WTC11 (cell line): ENCODE data around the gene MRNIP. TPM values are rescaled to one million over a fixed set of nuclear protein-coding genes. Genes with fewer than 3 reads are reported as not detected.

Experiments
- ATAC-seq: fragments of 200-7000 bp; cut with Tn5 transposase; 2 replicates; pipeline ENCODE4 v1.10.0; 2021; ENCODE audit warnings: mild to moderate bottlenecking, moderate library complexity
- CTCF ChIA-PET: fragments of 300-600 bp; sonication (Branson Sonifier 250); formaldehyde crosslinking; loops from one replicate; lab custom pipeline; 2021; ENCODE audit warnings: antibody characterized with exemption; lab: Charles Lee
- POLR2A ChIA-PET: fragments of 350-600 bp; sonication (Branson Sonifier 250); formaldehyde crosslinking; loops from one replicate; lab custom pipeline; 2021; ENCODE audit warnings: antibody characterized with exemption; lab: Charles Lee
- DNase-seq: peaks from one replicate; pipeline ENCODE4 v3.0.0; 2021; ENCODE audit warnings: low spot score
- H3K27ac Mint-ChIP-seq: 2 replicates; pipeline ENCODE4 v1.8.0; 2021; ENCODE audit warnings: mixed read lengths
- H3K27me3 Mint-ChIP-seq: 2 replicates; pipeline ENCODE4 v1.8.0; 2021; ENCODE audit warnings: low read depth, mild to moderate bottlenecking, moderate library complexity, mixed read lengths
- H3K36me3 Mint-ChIP-seq: 2 replicates; pipeline ENCODE4 v1.8.0; 2021; ENCODE audit warnings: mixed read lengths
- H3K4me1 Mint-ChIP-seq: 2 replicates; pipeline ENCODE4 v1.8.0; 2022; ENCODE audit warnings: mixed read lengths
- H3K4me3 Mint-ChIP-seq: 2 replicates; pipeline ENCODE4 v1.8.0; 2021; ENCODE audit warnings: mild to moderate bottlenecking, moderate library complexity, mixed read lengths
- H3K9me3 Mint-ChIP-seq: 2 replicates; pipeline ENCODE4 v1.8.0; 2021; ENCODE audit warnings: mixed read lengths
- ARID4B ChIP-seq: sonication (generic); formaldehyde crosslinking; IDR thresholded peaks from 2 replicates; pipeline ENCODE4 v1.8.0; 2023; ENCODE audit warnings: missing genetic modification reagents, mild to moderate bottlenecking, borderline replicate concordance
- CREM ChIP-seq: sonication (generic); formaldehyde crosslinking; IDR thresholded peaks from 2 replicates; pipeline ENCODE4 v1.8.1; 2022; ENCODE audit warnings: mild to moderate bottlenecking, missing genetic modification reagents, moderate library complexity
- E2F1 ChIP-seq: sonication (generic); formaldehyde crosslinking; IDR thresholded peaks from 2 replicates; pipeline ENCODE4 v1.8.0; 2022; ENCODE audit warnings: mild to moderate bottlenecking, missing genetic modification reagents
- ERG ChIP-seq: fragments of 250-450 bp; sonication (Bioruptor Pico); IDR thresholded peaks from 2 replicates; pipeline ENCODE4 v1.8.0; 2021; ENCODE audit warnings: mild to moderate bottlenecking
- NFATC4 ChIP-seq: fragments of 250-450 bp; sonication (Bioruptor Pico); IDR thresholded peaks from 2 replicates; pipeline ENCODE4 v1.9.0; 2021; ENCODE audit warnings: mild to moderate bottlenecking
- PRRX2 ChIP-seq: fragments of 250-450 bp; sonication (Bioruptor Pico); IDR thresholded peaks from 2 replicates; pipeline ENCODE4 v1.8.0; 2021; ENCODE audit warnings: mild to moderate bottlenecking
- RORB ChIP-seq: fragments of 250-450 bp; sonication (Bioruptor Pico); IDR thresholded peaks from 2 replicates; pipeline ENCODE4 v1.9.0; 2021; ENCODE audit warnings: mild to moderate bottlenecking
- SMAD3 ChIP-seq: sonication (generic); formaldehyde crosslinking; IDR thresholded peaks from 2 replicates; pipeline ENCODE4 v1.8.0; 2022; ENCODE audit warnings: missing genetic modification reagents, mild to moderate bottlenecking, borderline replicate concordance
- TP53 ChIP-seq: sonication (generic); formaldehyde crosslinking; IDR thresholded peaks from 2 replicates; pipeline ENCODE4 v1.8.1; 2023; ENCODE audit warnings: mild to moderate bottlenecking, missing genetic modification reagents
- ZNF138 ChIP-seq: sonication (generic); formaldehyde crosslinking; conservative IDR thresholded peaks from 2 replicates; pipeline ENCODE4 v1.8.1; 2022; ENCODE audit warnings: mild to moderate bottlenecking, moderate library complexity, missing genetic modification reagents
- ZNF425 ChIP-seq: fragments of 250-450 bp; sonication (Bioruptor Pico); conservative IDR thresholded peaks from 2 replicates; pipeline ENCODE4 v1.9.0; 2021; ENCODE audit warnings: mild to moderate bottlenecking
- total RNA-seq: library from RNA; stranded (reverse); gene quantifications from 3 replicates; pipeline ENCODE4 v1.2.3, GENCODE V29; 2021
- TF ChIP-seq, protein P1 (sequence below): fragments of 250-450 bp; sonication (Bioruptor Pico); IDR thresholded peaks from 2 replicates; pipeline ENCODE4 v1.9.0; 2021; ENCODE audit warnings: mild to moderate bottlenecking
- TF ChIP-seq, protein P2 (sequence below): fragments of 250-450 bp; sonication (Bioruptor Pico); IDR thresholded peaks from 2 replicates; pipeline ENCODE4 v1.9.0; 2021; ENCODE audit warnings: mild to moderate bottlenecking
- TF ChIP-seq, protein P3 (sequence below): sonication (generic); formaldehyde crosslinking; conservative IDR thresholded peaks from 2 replicates; pipeline ENCODE4 v1.8.1; 2023; ENCODE audit warnings: mild to moderate bottlenecking, low read depth, missing genetic modification reagents, moderate library complexity
- TF ChIP-seq, protein P4 (sequence below): sonication (generic); formaldehyde crosslinking; IDR thresholded peaks from 2 replicates; pipeline ENCODE4 v1.8.1; 2022; ENCODE audit warnings: low read depth, missing genetic modification reagents, borderline replicate concordance

The MRNIP gene
- total RNA-seq, 1 experiment from 2014 or later = 42.0 TPM

DNA sequence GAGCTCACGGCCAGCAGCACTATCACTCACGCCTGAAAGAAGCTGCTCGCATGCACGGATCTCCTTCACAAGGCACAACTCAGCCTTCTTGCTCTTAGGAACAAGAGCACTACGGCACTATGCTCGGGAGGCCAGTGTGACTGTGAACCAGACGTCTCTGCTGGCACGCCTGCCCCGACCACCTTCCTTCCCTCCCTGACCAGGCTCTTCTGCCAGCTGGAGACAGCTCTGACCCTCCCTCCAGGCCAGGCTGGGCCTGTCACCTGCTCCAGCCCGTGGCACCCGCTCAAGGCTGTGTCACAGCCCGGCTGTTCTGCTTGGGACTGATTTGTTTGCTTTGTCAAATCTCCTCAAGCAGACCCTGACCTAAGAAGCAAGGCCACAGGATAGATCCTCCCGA is 42.1 kb upstream of the MRNIP start:
- ChIA-PET POLR2A (no interaction called here), CTCF (no interaction called here)
- Mint-ChIP-seq H3K36me3 (peaks cover 35% of the 10 kb centered on the region), H3K4me3 (no peak overlapping the region), H3K27ac (peak overlapping the region; percentile 70), H3K4me1 (peaks cover 6% of the 10 kb centered on the region), H3K27me3 (no peaks in the 10 kb centered on the region), H3K9me3 (no peaks in the 10 kb centered on the region)
- no peak for ATAC-seq
- DNase-seq = no peak
- TF ChIP-seq PRRX2 (CRISPR knock-in tag) = no peak
- TF ChIP-seq, protein P1, sequence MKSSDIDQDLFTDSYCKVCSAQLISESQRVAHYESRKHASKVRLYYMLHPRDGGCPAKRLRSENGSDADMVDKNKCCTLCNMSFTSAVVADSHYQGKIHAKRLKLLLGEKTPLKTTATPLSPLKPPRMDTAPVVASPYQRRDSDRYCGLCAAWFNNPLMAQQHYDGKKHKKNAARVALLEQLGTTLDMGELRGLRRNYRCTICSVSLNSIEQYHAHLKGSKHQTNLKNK = no peak
- TF ChIP-seq ZNF138 = no peak
- no peak for TF ChIP-seq E2F1 (CRISPR knock-in tag)
- TF ChIP-seq ARID4B (CRISPR knock-in tag) = no peak

- no peaks in the 10 kb centered on the region for H3K27me3 Mint-ChIP-seq
- H3K27ac Mint-ChIP-seq = no peak overlapping the region
- CTCF ChIA-PET = no interaction called here
- ATAC-seq (no peak), DNase-seq (no peak)
- no peaks in the 10 kb centered on the region for H3K9me3 Mint-ChIP-seq
- H3K4me1 Mint-ChIP-seq = peaks cover 11% of the 10 kb centered on the region
- no peak overlapping the region for H3K4me3 Mint-ChIP-seq
- POLR2A ChIA-PET = no interaction called here
- H3K36me3 Mint-ChIP-seq = peaks cover 34% of the 10 kb centered on the region
- no peak for TF ChIP-seq NFATC4 (CRISPR knock-in tag)
- TF ChIP-seq SMAD3 (CRISPR knock-in tag) = no peak
- TF ChIP-seq, protein P2, sequence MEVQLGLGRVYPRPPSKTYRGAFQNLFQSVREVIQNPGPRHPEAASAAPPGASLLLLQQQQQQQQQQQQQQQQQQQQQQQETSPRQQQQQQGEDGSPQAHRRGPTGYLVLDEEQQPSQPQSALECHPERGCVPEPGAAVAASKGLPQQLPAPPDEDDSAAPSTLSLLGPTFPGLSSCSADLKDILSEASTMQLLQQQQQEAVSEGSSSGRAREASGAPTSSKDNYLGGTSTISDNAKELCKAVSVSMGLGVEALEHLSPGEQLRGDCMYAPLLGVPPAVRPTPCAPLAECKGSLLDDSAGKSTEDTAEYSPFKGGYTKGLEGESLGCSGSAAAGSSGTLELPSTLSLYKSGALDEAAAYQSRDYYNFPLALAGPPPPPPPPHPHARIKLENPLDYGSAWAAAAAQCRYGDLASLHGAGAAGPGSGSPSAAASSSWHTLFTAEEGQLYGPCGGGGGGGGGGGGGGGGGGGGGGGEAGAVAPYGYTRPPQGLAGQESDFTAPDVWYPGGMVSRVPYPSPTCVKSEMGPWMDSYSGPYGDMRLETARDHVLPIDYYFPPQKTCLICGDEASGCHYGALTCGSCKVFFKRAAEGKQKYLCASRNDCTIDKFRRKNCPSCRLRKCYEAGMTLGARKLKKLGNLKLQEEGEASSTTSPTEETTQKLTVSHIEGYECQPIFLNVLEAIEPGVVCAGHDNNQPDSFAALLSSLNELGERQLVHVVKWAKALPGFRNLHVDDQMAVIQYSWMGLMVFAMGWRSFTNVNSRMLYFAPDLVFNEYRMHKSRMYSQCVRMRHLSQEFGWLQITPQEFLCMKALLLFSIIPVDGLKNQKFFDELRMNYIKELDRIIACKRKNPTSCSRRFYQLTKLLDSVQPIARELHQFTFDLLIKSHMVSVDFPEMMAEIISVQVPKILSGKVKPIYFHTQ = no peak
- no peak for TF ChIP-seq CREM (CRISPR knock-in tag)
- no peak for TF ChIP-seq RORB
- TF ChIP-seq ERG (CRISPR knock-in tag) = no peak
- no peak for TF ChIP-seq ZNF425 (CRISPR knock-in tag)
- TF ChIP-seq, protein P3, sequence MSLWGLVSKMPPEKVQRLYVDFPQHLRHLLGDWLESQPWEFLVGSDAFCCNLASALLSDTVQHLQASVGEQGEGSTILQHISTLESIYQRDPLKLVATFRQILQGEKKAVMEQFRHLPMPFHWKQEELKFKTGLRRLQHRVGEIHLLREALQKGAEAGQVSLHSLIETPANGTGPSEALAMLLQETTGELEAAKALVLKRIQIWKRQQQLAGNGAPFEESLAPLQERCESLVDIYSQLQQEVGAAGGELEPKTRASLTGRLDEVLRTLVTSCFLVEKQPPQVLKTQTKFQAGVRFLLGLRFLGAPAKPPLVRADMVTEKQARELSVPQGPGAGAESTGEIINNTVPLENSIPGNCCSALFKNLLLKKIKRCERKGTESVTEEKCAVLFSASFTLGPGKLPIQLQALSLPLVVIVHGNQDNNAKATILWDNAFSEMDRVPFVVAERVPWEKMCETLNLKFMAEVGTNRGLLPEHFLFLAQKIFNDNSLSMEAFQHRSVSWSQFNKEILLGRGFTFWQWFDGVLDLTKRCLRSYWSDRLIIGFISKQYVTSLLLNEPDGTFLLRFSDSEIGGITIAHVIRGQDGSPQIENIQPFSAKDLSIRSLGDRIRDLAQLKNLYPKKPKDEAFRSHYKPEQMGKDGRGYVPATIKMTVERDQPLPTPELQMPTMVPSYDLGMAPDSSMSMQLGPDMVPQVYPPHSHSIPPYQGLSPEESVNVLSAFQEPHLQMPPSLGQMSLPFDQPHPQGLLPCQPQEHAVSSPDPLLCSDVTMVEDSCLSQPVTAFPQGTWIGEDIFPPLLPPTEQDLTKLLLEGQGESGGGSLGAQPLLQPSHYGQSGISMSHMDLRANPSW = no peak
- TF ChIP-seq, protein P4, sequence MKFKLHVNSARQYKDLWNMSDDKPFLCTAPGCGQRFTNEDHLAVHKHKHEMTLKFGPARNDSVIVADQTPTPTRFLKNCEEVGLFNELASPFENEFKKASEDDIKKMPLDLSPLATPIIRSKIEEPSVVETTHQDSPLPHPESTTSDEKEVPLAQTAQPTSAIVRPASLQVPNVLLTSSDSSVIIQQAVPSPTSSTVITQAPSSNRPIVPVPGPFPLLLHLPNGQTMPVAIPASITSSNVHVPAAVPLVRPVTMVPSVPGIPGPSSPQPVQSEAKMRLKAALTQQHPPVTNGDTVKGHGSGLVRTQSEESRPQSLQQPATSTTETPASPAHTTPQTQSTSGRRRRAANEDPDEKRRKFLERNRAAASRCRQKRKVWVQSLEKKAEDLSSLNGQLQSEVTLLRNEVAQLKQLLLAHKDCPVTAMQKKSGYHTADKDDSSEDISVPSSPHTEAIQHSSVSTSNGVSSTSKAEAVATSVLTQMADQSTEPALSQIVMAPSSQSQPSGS (CRISPR knock-in tag) = no peak
- TF ChIP-seq TP53 (CRISPR knock-in tag) = no peak
Observed at GRCh38 chr5:179900206-179900605, 41.6 kb upstream of the MRNIP start.
